ENCODE measurements around the gene ADCYAP1R1.

ADCYAP1R1 gene

GRCh38 chr7:31066516-31067130 is 14.5 kb downstream of the ADCYAP1R1 start:
- H3K9me3 ChIP-seq (ENCODE audit: control insufficient read depth in 1 of 2, low read length in 2 of 2): no peaks in the 10 kb centered on the region
- H3K36me3 ChIP-seq (ENCODE audit: control insufficient read depth in 1 of 2, insufficient read depth in 2 of 2, low read length in 2 of 2): no peaks in the 10 kb centered on the region
- H3K27ac ChIP-seq (ENCODE audit: low read depth, low read length): no peak overlapping the region
- H3K27me3 ChIP-seq (ENCODE audit: control insufficient read depth in 1 of 2, insufficient read depth in 2 of 2, low read length in 2 of 2): peaks cover 0 to 5% of the 10 kb centered on the region in 2 donors
- no peak overlapping the region for H3K9ac ChIP-seq (ENCODE audit: low read depth in 1 of 2, low read length in 2 of 2)
- no peaks in the 10 kb centered on the region for H3K4me1 ChIP-seq (ENCODE audit: control insufficient read depth in 1 of 2, insufficient read depth in 2 of 2, low read length in 2 of 2)
- H3K4me3 ChIP-seq (ENCODE audit: low read depth in 1 of 2, low read length in 2 of 2): no peak overlapping the region

- no peaks in the 10 kb centered on the region for H3K9me3 ChIP-seq (ENCODE audit: control insufficient read depth in 1 of 2, low read length in 2 of 2)
These were observed 15.4 kb downstream of the ADCYAP1R1 start for GRCh38 chr7:31067491-31067890.

GRCh38 chr7:31068006-31068675 is 16.0 kb downstream of the ADCYAP1R1 start:
- Histone ChIP-seq H3K27ac (ENCODE audit: low read depth, low read length) (no peak overlapping the region), H3K9ac (ENCODE audit: low read depth in 1 of 2, low read length in 2 of 2) (no peak overlapping the region), H3K9me3 (ENCODE audit: control insufficient read depth in 1 of 2, low read length in 2 of 2) (no peaks in the 10 kb centered on the region), H3K4me1 (ENCODE audit: control insufficient read depth in 1 of 2, insufficient read depth in 2 of 2, low read length in 2 of 2) (no peaks in the 10 kb centered on the region), H3K4me3 (ENCODE audit: low read depth in 1 of 2, low read length in 2 of 2) (no peak overlapping the region), H3K36me3 (ENCODE audit: control insufficient read depth in 1 of 2, insufficient read depth in 2 of 2, low read length in 2 of 2) (no peaks in the 10 kb centered on the region), H3K27me3 (ENCODE audit: control insufficient read depth in 1 of 2, insufficient read depth in 2 of 2, low read length in 2 of 2) (no peaks in the 10 kb centered on the region)

More at GRCh38 chr7:31067491-31067890, 15.4 kb downstream of the ADCYAP1R1 start:
- no peak overlapping the region for H3K9ac ChIP-seq (ENCODE audit: low read depth in 1 of 2, low read length in 2 of 2)
- no peak overlapping the region for H3K27ac ChIP-seq (ENCODE audit: low read depth, low read length)
- H3K27me3 ChIP-seq (ENCODE audit: control insufficient read depth in 1 of 2, insufficient read depth in 2 of 2, low read length in 2 of 2): peaks cover 0 to 4% of the 10 kb centered on the region in 2 donors
- H3K4me1 ChIP-seq (ENCODE audit: control insufficient read depth in 1 of 2, insufficient read depth in 2 of 2, low read length in 2 of 2): no peaks in the 10 kb centered on the region
- no peaks in the 10 kb centered on the region for H3K36me3 ChIP-seq (ENCODE audit: control insufficient read depth in 1 of 2, insufficient read depth in 2 of 2, low read length in 2 of 2)
- H3K4me3 ChIP-seq (ENCODE audit: low read depth in 1 of 2, low read length in 2 of 2): no peak overlapping the region

- H3K27me3 ChIP-seq (ENCODE audit: control insufficient read depth in 1 of 2, insufficient read depth in 2 of 2, low read length in 2 of 2): no peaks in the 10 kb centered on the region
- H3K4me3 ChIP-seq (ENCODE audit: low read depth in 1 of 2, low read length in 2 of 2): no peak overlapping the region
- no peaks in the 10 kb centered on the region for H3K9me3 ChIP-seq (ENCODE audit: control insufficient read depth in 1 of 2, low read length in 2 of 2)
- H3K9ac ChIP-seq (ENCODE audit: low read depth in 1 of 2, low read length in 2 of 2): no peak overlapping the region
- no peaks in the 10 kb centered on the region for H3K4me1 ChIP-seq (ENCODE audit: control insufficient read depth in 1 of 2, insufficient read depth in 2 of 2, low read length in 2 of 2)
- H3K36me3 ChIP-seq (ENCODE audit: control insufficient read depth in 1 of 2, insufficient read depth in 2 of 2, low read length in 2 of 2): no peaks in the 10 kb centered on the region
- no peak overlapping the region for H3K27ac ChIP-seq (ENCODE audit: low read depth, low read length)
These were observed 17.9 kb downstream of the ADCYAP1R1 start for GRCh38 chr7:31069860-31070555.

GRCh38 chr7:31070991-31071644 is 19.0 kb downstream of the ADCYAP1R1 start:
- H3K4me3 ChIP-seq (ENCODE audit: low read depth in 1 of 2, low read length in 2 of 2): no peak overlapping the region
- no peak overlapping the region for H3K27ac ChIP-seq (ENCODE audit: low read depth, low read length)
- no peaks in the 10 kb centered on the region for H3K9me3 ChIP-seq (ENCODE audit: control insufficient read depth in 1 of 2, low read length in 2 of 2)
- no peaks in the 10 kb centered on the region for H3K27me3 ChIP-seq (ENCODE audit: control insufficient read depth in 1 of 2, insufficient read depth in 2 of 2, low read length in 2 of 2)
- no peaks in the 10 kb centered on the region for H3K4me1 ChIP-seq (ENCODE audit: control insufficient read depth in 1 of 2, insufficient read depth in 2 of 2, low read length in 2 of 2)
- H3K9ac ChIP-seq (ENCODE audit: low read depth in 1 of 2, low read length in 2 of 2): no peak overlapping the region
- H3K36me3 ChIP-seq (ENCODE audit: control insufficient read depth in 1 of 2, insufficient read depth in 2 of 2, low read length in 2 of 2): no peaks in the 10 kb centered on the region

- Histone ChIP-seq H3K27me3 (ENCODE audit: control insufficient read depth in 1 of 2, insufficient read depth in 2 of 2, low read length in 2 of 2) (no peaks in the 10 kb centered on the region), H3K9ac (ENCODE audit: low read depth in 1 of 2, low read length in 2 of 2) (no peak overlapping the region), H3K4me1 (ENCODE audit: control insufficient read depth in 1 of 2, insufficient read depth in 2 of 2, low read length in 2 of 2) (no peaks in the 10 kb centered on the region), H3K27ac (ENCODE audit: low read depth, low read length) (no peak overlapping the region), H3K4me3 (ENCODE audit: low read depth in 1 of 2, low read length in 2 of 2) (no peak overlapping the region), H3K36me3 (ENCODE audit: control insufficient read depth in 1 of 2, insufficient read depth in 2 of 2, low read length in 2 of 2) (no peaks in the 10 kb centered on the region), H3K9me3 (ENCODE audit: control insufficient read depth in 1 of 2, low read length in 2 of 2) (no peaks in the 10 kb centered on the region)
These were observed 19.5 kb downstream of the ADCYAP1R1 start for GRCh38 chr7:31071645-31072029.

GRCh38 chr7:31073326-31074119 is 21.4 kb downstream of the ADCYAP1R1 start:
- H3K4me1 ChIP-seq (ENCODE audit: control insufficient read depth in 1 of 2, insufficient read depth in 2 of 2, low read length in 2 of 2): no peaks in the 10 kb centered on the region
- H3K27me3 ChIP-seq (ENCODE audit: control insufficient read depth in 1 of 2, insufficient read depth in 2 of 2, low read length in 2 of 2): no peaks in the 10 kb centered on the region
- no peaks in the 10 kb centered on the region for H3K36me3 ChIP-seq (ENCODE audit: control insufficient read depth in 1 of 2, insufficient read depth in 2 of 2, low read length in 2 of 2)
- no peak overlapping the region for H3K4me3 ChIP-seq (ENCODE audit: low read depth in 1 of 2, low read length in 2 of 2)
- no peaks in the 10 kb centered on the region for H3K9me3 ChIP-seq (ENCODE audit: control insufficient read depth in 1 of 2, low read length in 2 of 2)
- H3K9ac ChIP-seq (ENCODE audit: low read depth in 1 of 2, low read length in 2 of 2): no peak overlapping the region
- no peak overlapping the region for H3K27ac ChIP-seq (ENCODE audit: low read depth, low read length)

- Histone ChIP-seq H3K27ac (ENCODE audit: low read depth, low read length) (no peak overlapping the region), H3K4me3 (ENCODE audit: low read depth in 1 of 2, low read length in 2 of 2) (no peak overlapping the region), H3K36me3 (ENCODE audit: control insufficient read depth in 1 of 2, insufficient read depth in 2 of 2, low read length in 2 of 2) (no peaks in the 10 kb centered on the region), H3K27me3 (ENCODE audit: control insufficient read depth in 1 of 2, insufficient read depth in 2 of 2, low read length in 2 of 2) (no peaks in the 10 kb centered on the region), H3K9me3 (ENCODE audit: control insufficient read depth in 1 of 2, low read length in 2 of 2) (no peaks in the 10 kb centered on the region), H3K9ac (ENCODE audit: low read depth in 1 of 2, low read length in 2 of 2) (no peak overlapping the region), H3K4me1 (ENCODE audit: control insufficient read depth in 1 of 2, insufficient read depth in 2 of 2, low read length in 2 of 2) (no peaks in the 10 kb centered on the region)
These were observed 21.9 kb downstream of the ADCYAP1R1 start for GRCh38 chr7:31074120-31074383.

- H3K36me3 ChIP-seq (ENCODE audit: control insufficient read depth in 1 of 2, insufficient read depth in 2 of 2, low read length in 2 of 2): no peaks in the 10 kb centered on the region
- H3K9me3 ChIP-seq (ENCODE audit: control insufficient read depth in 1 of 2, low read length in 2 of 2): no peaks in the 10 kb centered on the region
- H3K27ac ChIP-seq (ENCODE audit: low read depth, low read length): no peak overlapping the region
- no peak overlapping the region for H3K9ac ChIP-seq (ENCODE audit: low read depth in 1 of 2, low read length in 2 of 2)
- H3K4me1 ChIP-seq (ENCODE audit: control insufficient read depth in 1 of 2, insufficient read depth in 2 of 2, low read length in 2 of 2): no peaks in the 10 kb centered on the region
- no peaks in the 10 kb centered on the region for H3K27me3 ChIP-seq (ENCODE audit: control insufficient read depth in 1 of 2, insufficient read depth in 2 of 2, low read length in 2 of 2)
- no peak overlapping the region for H3K4me3 ChIP-seq (ENCODE audit: low read depth in 1 of 2, low read length in 2 of 2)
These were observed 22.4 kb downstream of the ADCYAP1R1 start for GRCh38 chr7:31074403-31075085.
